ENCODE measurements around the gene ACSF2.

- TF ChIP-seq CTCF (IDR thresholded peaks at IDR 0.05; ENCODE audit: borderline replicate concordance, extremely low read depth, low read length, poor library complexity, severe bottlenecking) (no peak), EZH2 (IDR thresholded peaks at IDR 0.05; ENCODE audit: borderline replicate concordance, low read depth, low read length, severe bottlenecking) (no peak)
Measured at GRCh38 chr17:50483266-50483665, 57.2 kb downstream of the ACSF2 start.
